Tibial nerve (tissue), 4 donors: ENCODE measurements around the gene TMCC2.

Experiments used
- EP300 ChIP-seq, 2 donors: sonication (generic); formaldehyde crosslinking; IDR thresholded peaks; one replicate each; pipeline ENCODE4 v1.6.1; 2017; ENCODE audit warnings: antibody characterized with exemption in 2 of 2, mild to moderate bottlenecking in 1 of 2
- POLR2A ChIP-seq, 2 donors: fragments of 450-650 bp; IDR thresholded peaks; one replicate each; pipeline ENCODE4 v1.6.1; 2017; ENCODE audit warnings: antibody characterized with exemption in 2 of 2, mild to moderate bottlenecking in 2 of 2, moderate library complexity in 2 of 2
- TF ChIP-seq, protein P1 (sequence below), 5 experiments: fragments of 200-600 bp in 3 of 5; fragments of 450-650 bp in 2 of 5; sonication (generic) in 3 of 5; IDR thresholded peaks; one replicate each; pipeline ENCODE4 v1.5.1; 2016 to 2019; ENCODE audit warnings: antibody characterized with exemption in 5 of 5, mild to moderate bottlenecking in 3 of 5, moderate library complexity in 2 of 5

GRCh38 chr1:205275916-205276688, 48.4 kb downstream of the TMCC2 start:
- TF ChIP-seq, protein P1, sequence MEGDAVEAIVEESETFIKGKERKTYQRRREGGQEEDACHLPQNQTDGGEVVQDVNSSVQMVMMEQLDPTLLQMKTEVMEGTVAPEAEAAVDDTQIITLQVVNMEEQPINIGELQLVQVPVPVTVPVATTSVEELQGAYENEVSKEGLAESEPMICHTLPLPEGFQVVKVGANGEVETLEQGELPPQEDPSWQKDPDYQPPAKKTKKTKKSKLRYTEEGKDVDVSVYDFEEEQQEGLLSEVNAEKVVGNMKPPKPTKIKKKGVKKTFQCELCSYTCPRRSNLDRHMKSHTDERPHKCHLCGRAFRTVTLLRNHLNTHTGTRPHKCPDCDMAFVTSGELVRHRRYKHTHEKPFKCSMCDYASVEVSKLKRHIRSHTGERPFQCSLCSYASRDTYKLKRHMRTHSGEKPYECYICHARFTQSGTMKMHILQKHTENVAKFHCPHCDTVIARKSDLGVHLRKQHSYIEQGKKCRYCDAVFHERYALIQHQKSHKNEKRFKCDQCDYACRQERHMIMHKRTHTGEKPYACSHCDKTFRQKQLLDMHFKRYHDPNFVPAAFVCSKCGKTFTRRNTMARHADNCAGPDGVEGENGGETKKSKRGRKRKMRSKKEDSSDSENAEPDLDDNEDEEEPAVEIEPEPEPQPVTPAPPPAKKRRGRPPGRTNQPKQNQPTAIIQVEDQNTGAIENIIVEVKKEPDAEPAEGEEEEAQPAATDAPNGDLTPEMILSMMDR (IDR thresholded peaks at IDR 0.05): no peak
- TF ChIP-seq POLR2A (IDR thresholded peaks at IDR 0.05): no peak
- no peak for TF ChIP-seq EP300 (IDR thresholded peaks at IDR 0.05)
